Stimulated activated CD4-positive, alpha-beta T cell treated with anti-CD3 and anti-CD28 coated beads, Interleukin-4, amount 100 ng/mL, for 4 hours (primary cell): ENCODE data around the gene CAMTA2.

Experiments
- DNase-seq, 2 experiments: peaks; one replicate each; pipeline ENCODE4 v3.0.0-alpha.2; 2020

Gene CAMTA2

GRCh38 chr17:4921320-4921719 is 66.2 kb downstream of the CAMTA2 start:
- DNase-seq, result no peak

GRCh38 chr17:4920351-4921048 is 67.0 kb downstream of the CAMTA2 start:
- DNase-seq, result no peak

- no peak for DNase-seq
Measured at GRCh38 chr17:4919511-4920047, 67.9 kb downstream of the CAMTA2 start.
